Thyroid gland (tissue), 4 donors: ENCODE results near the gene TTC16.

Experiments used
- POLR2A ChIP-seq, 2 donors: fragments of 450-650 bp; IDR thresholded peaks; one replicate each; pipeline ENCODE4 v1.6.1; 2017; ENCODE audit warnings: antibody characterized with exemption in 2 of 2, mild to moderate bottlenecking in 2 of 2, moderate library complexity in 1 of 2
- TF ChIP-seq, protein P1 (sequence below), 6 experiments: fragments of 200-600 bp in 3 of 6; fragments of 450-650 bp in 3 of 6; sonication (generic) in 3 of 6; IDR thresholded peaks; one replicate each; pipeline ENCODE4 v1.5.1; 2016 to 2019; ENCODE audit warnings: antibody characterized with exemption in 6 of 6, mild to moderate bottlenecking in 2 of 6, inconsistent platforms in 1 of 6, moderate library complexity in 1 of 6

DNA sequence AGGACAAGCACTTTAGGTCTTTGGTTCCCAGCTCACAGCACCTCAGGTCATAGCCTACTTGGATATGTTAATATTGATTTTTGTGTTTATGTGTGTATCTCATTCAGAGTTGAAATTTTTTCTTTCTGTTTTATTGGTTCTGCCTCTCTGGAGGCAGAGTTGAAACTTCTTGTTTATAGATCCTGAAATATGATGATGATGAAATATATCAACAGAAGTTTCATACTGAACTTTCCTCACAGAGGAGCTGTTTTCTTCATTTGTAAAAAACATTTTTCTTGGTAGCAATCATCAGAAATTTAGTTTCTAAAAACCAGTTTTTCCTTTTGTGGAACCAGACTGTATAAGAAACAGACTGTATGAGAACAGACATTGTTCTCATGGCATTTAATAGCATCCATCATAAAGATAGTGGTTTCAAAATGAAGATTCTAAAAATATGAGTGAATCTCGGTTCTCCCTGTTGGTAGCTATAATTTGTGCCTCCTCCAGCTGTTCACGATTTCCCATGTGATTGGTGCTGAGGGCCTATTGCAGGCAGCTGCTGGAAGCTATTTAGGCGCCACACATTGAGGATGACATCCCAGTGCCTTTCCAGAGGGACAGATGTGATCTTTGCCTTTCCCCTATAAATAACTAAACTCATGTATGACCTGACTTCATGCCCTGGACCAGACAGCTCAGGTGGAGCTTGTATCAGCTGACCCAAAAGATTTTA lies 48.6 kb upstream of the TTC16 start:
- TF ChIP-seq, protein P1, sequence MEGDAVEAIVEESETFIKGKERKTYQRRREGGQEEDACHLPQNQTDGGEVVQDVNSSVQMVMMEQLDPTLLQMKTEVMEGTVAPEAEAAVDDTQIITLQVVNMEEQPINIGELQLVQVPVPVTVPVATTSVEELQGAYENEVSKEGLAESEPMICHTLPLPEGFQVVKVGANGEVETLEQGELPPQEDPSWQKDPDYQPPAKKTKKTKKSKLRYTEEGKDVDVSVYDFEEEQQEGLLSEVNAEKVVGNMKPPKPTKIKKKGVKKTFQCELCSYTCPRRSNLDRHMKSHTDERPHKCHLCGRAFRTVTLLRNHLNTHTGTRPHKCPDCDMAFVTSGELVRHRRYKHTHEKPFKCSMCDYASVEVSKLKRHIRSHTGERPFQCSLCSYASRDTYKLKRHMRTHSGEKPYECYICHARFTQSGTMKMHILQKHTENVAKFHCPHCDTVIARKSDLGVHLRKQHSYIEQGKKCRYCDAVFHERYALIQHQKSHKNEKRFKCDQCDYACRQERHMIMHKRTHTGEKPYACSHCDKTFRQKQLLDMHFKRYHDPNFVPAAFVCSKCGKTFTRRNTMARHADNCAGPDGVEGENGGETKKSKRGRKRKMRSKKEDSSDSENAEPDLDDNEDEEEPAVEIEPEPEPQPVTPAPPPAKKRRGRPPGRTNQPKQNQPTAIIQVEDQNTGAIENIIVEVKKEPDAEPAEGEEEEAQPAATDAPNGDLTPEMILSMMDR (IDR thresholded peaks at IDR 0.05): no peak
- no peak for TF ChIP-seq POLR2A (IDR thresholded peaks at IDR 0.05)
